HCT116 (cell line): ENCODE results near the gene IGSF3. TPM values are rescaled to one million over a fixed set of nuclear protein-coding genes. Genes with fewer than 3 reads are reported as not detected.
"Not testable (repeated sequence)": the region's sequence is repeated elsewhere in the genome, so short reads cannot be mapped to it uniquely, and the experiment has no call there.

Experiments
- ATAC-seq: fragments of 200-7000 bp; cut with Tn5 transposase; 2 replicates; pipeline ENCODE4 v1.9.1; 2020; ENCODE audit warnings: mild to moderate bottlenecking, moderate library complexity
- BruUV-seq: library from RNA; stranded (reverse); fragments of 400-500 nt; replicated peaks from 2 replicates; lab custom pipeline; 2021; lab: Mats Ljungman, UMichigan
- CTCF ChIA-PET: fragments of 300-600 bp; sonication (Branson Sonifier 250); formaldehyde crosslinking; loops from one replicate; lab custom pipeline; 2021; ENCODE audit warnings: antibody characterized with exemption; lab: Charles Lee
- POLR2A ChIA-PET: fragments of 300-600, 350-600 bp; sonication (Branson Sonifier 250); formaldehyde crosslinking; loops from one replicate; lab custom pipeline; 2021; ENCODE audit warnings: antibody characterized with exemption; lab: Charles Lee
- RAD21 ChIA-PET, 2 experiments: fragments of 300-600 bp; sonication (Branson Sonifier 250); formaldehyde crosslinking; loops; one replicate each; lab custom pipeline; 2023; ENCODE audit warnings: low total read pairs in 2 of 2; ENCODE audit not compliant: uncharacterized antibody in 2 of 2, unreplicated experiment in 2 of 2, low non-redundant PET in 1 of 2; lab: Charles Lee
- DNase-seq: peaks from one replicate; pipeline ENCODE4 v3.0.0-alpha.2; 2010; ENCODE audit warnings: low read depth, low spot score
- H2AFZ ChIP-seq: fragments of 200-600 bp; shearing (Covaris generic), sonication (generic); 2 replicates; pipeline ENCODE4 v1.6.1; 2017; ENCODE audit warnings: low read depth, mixed run types, mixed read lengths, antibody characterized with exemption, low read length; ENCODE audit not compliant: poor library complexity, severe bottlenecking
- H3K27ac ChIP-seq: 2 replicates; pipeline ENCODE4 v1.5.1; 2012; ENCODE audit warnings: low read depth, low read length
- H3K27me3 ChIP-seq: fragments of 200-600 bp; sonication (generic); 2 replicates; pipeline ENCODE4 v1.6.1; 2016; ENCODE audit warnings: mixed run types, low read length, mixed read lengths; ENCODE audit not compliant: insufficient read depth
- H3K36me3 ChIP-seq, 2 experiments: fragments of 200-500 bp in 1 of 2; fragments of 200-600 bp in 1 of 2; sonication (Bioruptor generic) in 1 of 2; sonication (generic) in 1 of 2; 2 replicates each; pipeline versions ENCODE4 v1.5.1 to v1.6.1; 2014 to 2016; ENCODE audit warnings: low read length in 2 of 2, inconsistent platforms in 1 of 2, mixed read lengths in 1 of 2, mixed run types in 1 of 2; ENCODE audit not compliant: insufficient read depth in 2 of 2, control insufficient read depth in 1 of 2
- H3K4me1 ChIP-seq, 2 experiments: fragments of 200-600 bp in 1 of 2; sonication (generic) in 1 of 2; 2 replicates each; pipeline versions ENCODE4 v1.5.1 to v1.6.1; 2012 to 2017; ENCODE audit warnings: low read length in 2 of 2, inconsistent platforms in 1 of 2, mild to moderate bottlenecking in 1 of 2, mixed read lengths in 1 of 2, mixed run types in 1 of 2, moderate library complexity in 1 of 2; ENCODE audit not compliant: insufficient read depth in 2 of 2, control insufficient read depth in 1 of 2
- H3K4me2 ChIP-seq: fragments of 200-600 bp; sonication (generic); 2 replicates; pipeline ENCODE4 v1.6.1; 2017; ENCODE audit warnings: mixed run types, low read length, mixed read lengths
- H3K4me3 ChIP-seq, 2 experiments: fragments of 200-600 bp in 1 of 2; sonication (generic) in 1 of 2; replicated peaks in 1 of 2; 2 replicates each; pipeline ENCODE4 v1.5.1; 2011 to 2016; ENCODE audit warnings: low read length in 2 of 2, control low read depth in 1 of 2, low read depth in 1 of 2, mild to moderate bottlenecking in 1 of 2, mixed read lengths in 1 of 2, mixed run types in 1 of 2
- H3K79me2 ChIP-seq: fragments of 200-600 bp; sonication (generic); 2 replicates; pipeline ENCODE4 v1.6.1; 2017; ENCODE audit warnings: mild to moderate bottlenecking, mixed run types, low read length, moderate library complexity, mixed read lengths; ENCODE audit not compliant: insufficient read depth
- H3K9ac ChIP-seq: fragments of 200-600 bp; sonication (generic); 2 replicates; pipeline ENCODE4 v1.6.1; 2016; ENCODE audit warnings: low read length, mixed read lengths
- H3K9me2 ChIP-seq: fragments of 200-600 bp; sonication (generic), shearing (Covaris generic); 2 replicates; pipeline ENCODE4 v1.6.1; 2017; ENCODE audit warnings: mixed run types, mild to moderate bottlenecking, moderate library complexity; ENCODE audit not compliant: insufficient read depth
- H3K9me3 ChIP-seq, 2 experiments: fragments of 200-500 bp in 1 of 2; fragments of 200-600 bp in 1 of 2; sonication (Bioruptor generic) in 1 of 2; sonication (generic) in 1 of 2; 2 replicates each; pipeline ENCODE4 v1.6.1; 2014 to 2017; ENCODE audit warnings: low read length in 2 of 2, mixed read lengths in 2 of 2, inconsistent platforms in 1 of 2, low read depth in 1 of 2, mild to moderate bottlenecking in 1 of 2, mixed run types in 1 of 2, moderate library complexity in 1 of 2; ENCODE audit not compliant: control insufficient read depth in 1 of 2, insufficient read depth in 1 of 2
- H4K20me1 ChIP-seq: fragments of 200-600 bp; sonication (generic), shearing (Covaris generic); 2 replicates; pipeline ENCODE4 v1.6.1; 2017; ENCODE audit warnings: mixed run types, mild to moderate bottlenecking, moderate library complexity; ENCODE audit not compliant: insufficient read depth
- CTCF ChIP-seq, 3 experiments: fragments of 200-600 bp in 1 of 3; sonication (generic) in 1 of 3; IDR thresholded peaks in 2 of 3; conservative IDR thresholded peaks in 1 of 3; 2 replicates each; pipeline ENCODE4 v1.5.1; 2012 to 2017; ENCODE audit warnings: low read depth in 2 of 3, low read length in 2 of 3, antibody characterized with exemption in 1 of 3, borderline replicate concordance in 1 of 3, control low read depth in 1 of 3, mild to moderate bottlenecking in 1 of 3, mixed read lengths in 1 of 3, mixed run types in 1 of 3, moderate library complexity in 1 of 3; ENCODE audit not compliant: insufficient read depth in 1 of 3
- intact Hi-C: fragments of 100-400 bp; cut with micrococcal nuclease; formaldehyde crosslinking; loops from 2 replicates; pipeline ENCODE4 v1.10.0; 2022
- total RNA-seq: library from RNA; stranded (reverse); gene quantifications from one replicate; pipeline ENCODE4 v1.2.1, GENCODE V29; 2021; ENCODE audit not compliant: unreplicated experiment

IGSF3 gene
- total RNA-seq, 1 experiment from 2014 or later = 18.6 TPM

DNA sequence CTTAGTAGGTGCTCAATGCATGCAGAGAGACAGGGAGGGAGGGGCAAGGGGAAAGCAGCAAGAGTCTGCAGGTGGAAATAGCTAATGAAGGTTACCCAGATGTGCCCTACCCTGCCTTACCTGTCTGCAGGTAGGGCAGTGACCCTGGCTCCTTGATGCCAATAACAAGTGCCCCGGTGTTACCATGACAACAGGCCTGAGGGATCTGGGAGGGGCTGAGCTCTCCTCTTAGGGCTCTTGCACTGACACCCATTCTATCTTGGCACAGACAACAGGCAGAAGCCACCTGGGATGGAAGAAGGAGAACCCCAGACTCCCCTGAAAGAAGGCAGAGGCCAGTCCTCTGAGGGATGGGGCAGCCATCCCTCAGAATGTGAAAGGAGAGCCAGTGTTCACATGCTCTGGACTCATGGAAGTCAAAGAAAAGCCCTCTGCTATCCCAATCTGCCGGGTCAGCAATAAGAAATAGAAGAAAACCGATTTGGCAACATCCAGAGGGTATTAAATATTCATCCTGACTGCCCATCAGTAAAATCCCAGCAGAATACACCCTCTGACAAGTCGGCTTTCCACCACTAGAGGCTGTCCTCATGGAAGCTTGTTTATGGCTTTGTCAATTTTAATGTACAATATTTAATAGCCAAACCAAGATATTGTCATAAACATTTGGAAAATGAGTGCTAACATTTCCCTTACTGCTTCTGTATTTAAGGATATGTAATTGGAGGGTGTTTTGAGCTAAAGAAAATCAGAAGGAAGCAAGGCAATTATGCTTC is 72.3 kb downstream of the IGSF3 start:
- H3K4me1 ChIP-seq, H3K36me3 ChIP-seq, H3K4me3 ChIP-seq, DNase-seq, H3K4me2 ChIP-seq, POLR2A ChIA-PET, H2AFZ ChIP-seq, BruUV-seq, H3K79me2 ChIP-seq, H3K27me3 ChIP-seq, H4K20me1 ChIP-seq, H3K9ac ChIP-seq, H3K27ac ChIP-seq, H3K9me3 ChIP-seq, intact Hi-C loops, H3K9me2 ChIP-seq: not testable (repeated sequence)
- ChIA-PET CTCF (interaction anchor here (0.5 to 2.7 kb wide), 14 partner anchors 11 to 802 kb away, joined by 3 to 28 read pairs (median 4); partner anchors contain the start of genes CD58, IGSF3 and TTF2), RAD21 (interaction anchor here in 1 of 2 experiments (1.6 kb wide), 1 partner anchor 20 kb away, joined by 8 read pairs; no protein-coding TSS in a partner anchor)
- peak; percentile 14 to 36 (median 33); a peak in 4 of 6 replicates for TF ChIP-seq CTCF (IDR thresholded peaks at IDR 0.05 in 2 of 3, conservative IDR thresholded peaks at IDR 0.05 in 1 of 3; ENCODE audit: borderline replicate concordance in 1 of 3, insufficient read depth in 1 of 3, low read depth in 2 of 3, low read length in 2 of 3)
- peak; percentile 74 for ATAC-seq

- H3K27me3 ChIP-seq, intact Hi-C loops, CTCF ChIA-PET, H3K9me3 ChIP-seq, H2AFZ ChIP-seq, BruUV-seq, H3K9me2 ChIP-seq, RAD21 ChIA-PET, H3K4me3 ChIP-seq, ATAC-seq, H3K79me2 ChIP-seq, H3K27ac ChIP-seq, DNase-seq, POLR2A ChIA-PET, H3K4me2 ChIP-seq, H4K20me1 ChIP-seq, H3K9ac ChIP-seq, H3K36me3 ChIP-seq: not testable (repeated sequence)
- peaks cover 5 to 16% of the 10 kb centered on the region in 2 experiments; a peak in 3 of 4 replicates for H3K4me1 ChIP-seq
Measured at GRCh38 chr1:116593977-116594376, 73.6 kb downstream of the IGSF3 start.

GRCh38 chr1:116593401-116593800 is 74.1 kb downstream of the IGSF3 start:
- DNase-seq, RAD21 ChIA-PET, BruUV-seq, CTCF ChIA-PET, POLR2A ChIA-PET, H3K4me2 ChIP-seq, H3K4me3 ChIP-seq, ATAC-seq, H3K9ac ChIP-seq, H3K79me2 ChIP-seq, H2AFZ ChIP-seq, H3K36me3 ChIP-seq, H3K27ac ChIP-seq, H3K27me3 ChIP-seq, H3K9me3 ChIP-seq, H3K9me2 ChIP-seq, H4K20me1 ChIP-seq, intact Hi-C loops: not testable (repeated sequence)
- peaks cover 5 to 19% of the 10 kb centered on the region in 2 experiments; a peak in 3 of 4 replicates for H3K4me1 ChIP-seq
